Hepatocyte (in vitro differentiated cells): Measurements from ENCODE around the gene ABHD17B.

Experiments used
- CTCF ChIP-seq: fragments of 200-600 bp; sonication (generic); IDR thresholded peaks from 2 replicates; pipeline ENCODE4 v1.5.1; 2016; ENCODE audit warnings: antibody characterized with exemption, mild to moderate bottlenecking; ENCODE audit not compliant: poor library complexity
- EZH2 ChIP-seq: fragments of 200-600 bp; sonication (generic); IDR thresholded peaks from 2 replicates; pipeline ENCODE4 v1.6.1; 2016; ENCODE audit warnings: antibody characterized with exemption, mild to moderate bottlenecking, borderline replicate concordance
- EZH2phosphoT487 ChIP-seq: fragments of 200-600 bp; sonication (generic); IDR thresholded peaks from one replicate; pipeline ENCODE4 v1.6.1; 2018; ENCODE audit warnings: antibody characterized with exemption, mild to moderate bottlenecking, low read depth, moderate library complexity; ENCODE audit not compliant: unreplicated experiment, severe bottlenecking

DNA sequence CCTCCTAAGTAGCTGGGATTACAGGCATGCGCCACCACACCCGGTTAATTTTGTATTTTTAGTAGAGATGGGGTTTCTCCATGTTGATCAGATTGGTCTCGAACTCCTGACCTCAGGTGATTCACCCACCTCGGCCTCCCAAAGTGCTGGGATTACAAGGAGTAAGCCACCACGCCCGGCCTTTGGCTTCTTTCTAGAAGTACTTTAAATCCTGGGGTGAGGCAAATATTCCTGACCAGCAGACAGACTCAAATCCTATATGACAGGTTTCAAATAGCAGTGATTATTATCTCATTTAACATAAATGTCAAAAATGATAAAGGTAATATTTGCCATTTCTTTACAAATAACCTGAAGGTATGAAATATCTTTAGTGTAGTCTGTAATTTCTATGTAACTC, 35.6 kb downstream of the ABHD17B start:
- TF ChIP-seq CTCF = no peak
- TF ChIP-seq EZH2 = no peak
- no peak for TF ChIP-seq EZH2phosphoT487
